ENCODE data around the gene PDE4B.

PDE4B gene

DNA sequence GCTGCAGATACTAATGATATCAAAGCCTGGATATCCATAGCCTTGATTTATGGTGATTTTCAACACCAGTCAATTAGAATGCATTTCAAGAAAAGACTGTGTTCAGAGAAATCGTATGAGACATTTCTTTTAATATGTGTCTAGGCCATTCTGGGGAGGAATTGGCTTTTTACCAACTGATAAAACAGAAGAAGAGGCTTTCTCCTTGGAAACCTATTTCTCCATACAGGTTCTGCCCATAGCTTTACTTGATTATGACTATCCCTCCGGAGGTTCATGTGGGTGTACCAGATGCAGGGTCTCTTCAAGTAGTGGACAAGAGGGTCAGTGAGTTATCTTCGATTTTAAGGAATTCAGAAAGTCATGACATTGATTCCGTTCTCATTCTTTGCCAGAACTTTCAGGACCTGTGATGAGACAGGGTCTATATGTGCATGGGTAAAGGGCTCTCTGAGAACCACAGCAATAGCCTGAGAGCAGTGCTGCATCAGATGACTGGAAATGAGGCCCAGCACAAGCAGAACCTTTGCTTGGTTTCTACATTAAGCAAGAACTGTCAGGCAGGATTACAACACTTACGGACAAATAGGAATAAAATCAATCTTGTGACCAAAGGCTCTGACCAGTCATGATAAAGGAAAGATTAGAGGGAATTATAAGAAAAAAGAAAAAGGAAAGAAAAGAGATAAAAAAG, 477.6 kb downstream of the PDE4B start:
- DNase-seq, result no peak

GRCh38 chr1:66271216-66271903, 478.7 kb downstream of the PDE4B start:
- DNase-seq, result peak; percentile 86 to 87

- no peak for DNase-seq
Measured at GRCh38 chr1:66271904-66272254, 479.2 kb downstream of the PDE4B start.

DNA sequence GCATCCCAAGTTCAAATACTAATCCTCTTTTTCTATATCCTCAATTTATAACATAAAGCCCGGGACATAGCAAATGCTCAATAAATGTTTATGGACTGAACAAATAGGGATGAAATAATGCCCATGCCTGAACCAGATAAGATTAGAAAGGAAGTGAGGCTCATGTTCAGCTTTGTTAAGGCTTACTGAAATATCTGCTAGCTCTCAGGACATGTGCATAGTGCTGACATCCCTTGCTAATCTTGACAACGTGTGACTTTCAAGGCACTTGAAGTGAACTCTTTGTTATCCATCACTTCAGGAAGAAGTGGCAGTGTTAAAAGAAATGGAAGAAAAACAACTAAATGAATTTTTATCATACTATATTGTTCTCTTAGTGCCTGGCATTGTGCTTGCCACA, 481.0 kb downstream of the PDE4B start:
- DNase-seq, result no peak

- no peak for DNase-seq
Measured at GRCh38 chr1:66274634-66275033, 481.9 kb downstream of the PDE4B start.

GRCh38 chr1:66275083-66275482, 482.4 kb downstream of the PDE4B start:
- no peak for DNase-seq

DNA sequence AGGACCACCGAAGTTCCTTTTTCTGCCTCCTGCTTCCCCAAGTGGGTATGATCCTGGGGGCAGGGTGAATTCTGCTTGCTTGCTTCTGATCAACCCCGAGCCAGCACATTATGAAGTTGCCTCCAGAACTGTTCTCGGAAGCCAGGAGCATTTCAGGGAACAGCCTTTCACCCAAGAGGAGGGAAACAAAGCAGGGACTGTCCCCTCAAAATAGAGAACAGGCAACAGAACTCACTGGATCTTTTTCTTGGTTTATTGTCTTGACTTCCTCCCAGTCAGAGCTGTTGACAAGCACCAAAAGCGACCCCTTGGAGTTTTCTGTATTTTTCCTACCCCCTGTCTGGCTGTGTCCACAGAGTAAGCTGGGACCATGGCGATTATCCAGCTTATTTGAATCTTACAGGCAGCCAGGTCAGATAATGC, 482.9 kb downstream of the PDE4B start:
- no peak for DNase-seq

GRCh38 chr1:66276218-66276617, 483.5 kb downstream of the PDE4B start:
- no peak for DNase-seq

GRCh38 chr1:66278260-66279021, 485.7 kb downstream of the PDE4B start:
- no peak for DNase-seq

DNA sequence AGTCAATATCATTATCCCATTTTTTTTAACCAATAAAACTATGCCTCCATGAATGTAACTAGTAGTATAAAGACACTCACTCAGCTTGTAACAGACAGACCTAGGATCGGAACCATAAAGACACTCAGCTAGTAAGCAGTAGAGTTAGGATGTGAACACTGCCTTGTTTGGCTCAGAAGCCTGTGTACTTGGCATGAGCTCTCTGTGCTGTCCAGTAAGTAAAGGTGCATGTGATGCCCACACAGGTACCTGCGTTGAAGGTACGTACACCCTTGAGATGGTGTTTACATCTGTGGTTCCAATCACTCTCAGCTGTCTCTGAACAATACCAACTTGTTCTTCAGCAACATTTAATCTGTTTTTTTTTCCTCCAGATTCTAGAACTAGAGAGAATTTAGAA, 489.1 kb downstream of the PDE4B start:
- no peak for DNase-seq

GRCh38 chr1:66282343-66282852, 489.7 kb downstream of the PDE4B start:
- no peak for DNase-seq

DNA sequence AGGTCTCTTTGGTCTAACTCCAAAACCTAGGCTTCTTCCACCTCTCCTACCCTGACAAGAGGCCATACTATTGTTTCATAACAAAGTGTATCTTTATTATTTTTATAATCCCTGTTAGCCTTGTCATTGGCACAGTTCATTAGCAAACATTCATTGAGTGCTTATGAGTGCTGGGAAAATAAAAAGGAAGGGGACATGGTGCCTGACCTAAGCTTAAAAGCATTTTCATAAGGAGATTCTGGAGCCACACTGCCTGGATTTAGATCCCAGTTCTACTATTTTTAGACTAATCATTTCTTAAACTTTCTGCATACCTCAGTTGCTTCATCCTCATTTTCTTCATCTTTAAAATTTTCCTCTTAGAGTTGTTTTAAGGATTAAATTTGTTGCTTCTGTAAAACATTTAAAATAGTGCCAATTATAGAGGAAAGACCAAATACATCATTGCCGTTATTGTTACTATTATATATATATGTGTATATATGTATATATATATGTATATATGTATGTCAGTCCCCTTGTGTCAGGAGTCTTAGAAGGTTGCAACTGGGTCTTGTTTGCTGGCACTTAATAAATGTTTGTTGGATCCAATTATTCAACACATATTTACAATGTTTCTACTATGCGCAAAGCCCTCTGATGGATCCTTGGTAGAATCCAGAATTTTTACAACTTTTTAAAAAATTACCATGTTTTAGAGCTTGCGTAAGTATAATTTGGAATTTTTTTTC, 490.4 kb downstream of the PDE4B start:
- no peak for DNase-seq

DNA sequence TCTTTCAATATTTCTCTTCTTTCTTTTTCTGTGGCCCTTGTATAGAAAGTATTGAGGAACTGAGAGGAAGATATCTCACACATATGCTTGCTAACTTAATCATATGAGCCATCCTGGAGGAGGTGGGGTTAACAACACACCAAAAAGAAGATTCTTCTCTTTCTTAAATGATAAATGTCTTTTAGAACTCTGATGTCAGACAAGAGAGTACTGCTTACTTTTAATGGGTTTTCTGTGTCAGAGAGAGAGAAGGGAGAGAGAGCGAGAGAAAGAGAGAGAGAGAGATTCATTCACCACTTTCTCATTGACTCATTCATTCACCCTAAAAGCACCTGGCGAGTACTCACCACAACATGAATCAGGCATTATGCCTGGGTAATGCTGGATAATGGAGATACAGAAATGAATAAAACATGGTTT, 490.9 kb downstream of the PDE4B start:
- DNase-seq, result no peak

GRCh38 chr1:66284746-66285145, 492.1 kb downstream of the PDE4B start:
- DNase-seq, result no peak

DNA sequence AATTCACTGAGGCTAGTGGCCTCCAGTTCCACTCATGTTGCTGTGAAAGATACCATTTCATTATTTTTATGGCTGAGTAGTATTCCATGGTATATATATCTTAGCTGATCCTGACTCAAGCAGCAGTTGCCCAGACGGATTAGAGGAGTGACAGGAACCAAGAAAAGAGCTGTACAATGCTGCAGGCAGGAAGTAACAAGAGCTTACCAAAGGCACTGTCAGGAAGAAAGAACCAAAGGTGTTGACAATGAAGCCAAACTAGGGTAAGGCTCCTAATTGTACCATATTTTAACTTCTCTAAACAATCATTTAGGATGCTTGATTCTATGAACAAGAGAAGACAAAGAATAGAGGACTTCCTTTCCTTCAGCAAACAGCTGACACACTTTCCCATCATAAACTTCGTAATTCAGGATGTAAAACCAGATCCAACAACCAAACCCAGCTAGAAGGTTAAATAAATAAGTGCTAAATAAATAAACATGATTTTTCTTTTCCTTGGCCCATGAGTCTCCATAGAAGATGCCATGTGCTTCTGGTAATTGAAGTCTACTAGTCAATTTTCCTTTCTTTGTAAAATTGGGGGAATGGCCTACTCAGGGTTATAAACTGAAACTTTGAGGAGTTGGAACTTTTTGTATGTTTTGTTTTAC, 493.0 kb downstream of the PDE4B start:
- DNase-seq, result no peak

GRCh38 chr1:66286307-66286706, 493.6 kb downstream of the PDE4B start:
- no peak for DNase-seq

DNA sequence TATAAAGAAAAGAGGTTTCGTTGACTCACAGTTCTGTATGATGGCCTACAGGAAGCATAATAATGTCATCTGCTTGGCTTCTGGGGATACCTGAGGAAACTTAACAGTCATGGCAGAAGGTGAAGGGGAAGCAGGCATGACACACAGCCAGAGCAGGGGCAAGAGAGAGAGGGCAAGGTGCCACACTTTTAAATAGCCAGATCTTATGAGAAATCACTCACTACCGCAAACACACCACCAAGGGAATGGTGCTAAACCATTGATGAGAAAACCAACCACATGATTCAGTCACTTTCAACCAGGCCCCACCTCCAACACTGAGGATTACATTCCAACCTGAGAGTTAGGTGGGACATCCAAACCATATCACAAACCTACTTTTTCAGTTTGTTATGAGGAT, 495.4 kb downstream of the PDE4B start:
- DNase-seq, result no peak

DNA sequence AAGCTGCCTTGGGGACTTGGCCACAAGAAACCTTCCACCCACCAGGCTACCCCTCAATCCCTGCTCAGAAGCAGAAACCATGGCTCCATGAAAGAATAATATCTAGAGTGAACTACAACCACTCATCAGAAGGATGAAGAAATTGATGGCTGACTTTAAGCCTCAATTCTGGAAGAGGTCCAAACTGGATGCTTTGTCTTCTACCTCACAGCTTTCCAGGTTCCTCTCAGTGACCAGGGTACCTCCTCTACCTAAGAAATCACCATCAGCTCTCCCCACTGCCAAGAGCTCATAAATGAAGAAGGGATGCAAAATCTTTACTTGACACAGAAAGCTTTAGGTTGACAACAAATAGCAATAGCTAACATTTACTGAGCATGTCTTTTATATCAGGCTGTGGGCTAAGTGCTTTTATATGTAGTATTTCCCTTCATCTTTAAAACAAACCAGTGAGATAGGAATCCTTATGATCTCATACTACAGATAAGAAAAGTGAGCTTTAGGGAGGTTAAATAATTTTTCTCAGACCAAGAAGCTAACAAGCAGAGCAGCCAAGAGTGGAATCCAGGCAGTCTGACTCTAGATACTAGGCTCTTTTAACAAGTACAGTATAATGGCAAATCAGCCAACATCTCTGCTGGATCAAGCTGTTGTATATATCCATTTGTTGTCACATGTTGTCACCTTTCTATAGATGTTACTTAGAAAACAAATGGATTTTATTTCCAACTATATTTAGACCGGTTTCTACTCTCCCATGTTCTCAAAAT, 498.3 kb downstream of the PDE4B start:
- DNase-seq, result no peak

DNA sequence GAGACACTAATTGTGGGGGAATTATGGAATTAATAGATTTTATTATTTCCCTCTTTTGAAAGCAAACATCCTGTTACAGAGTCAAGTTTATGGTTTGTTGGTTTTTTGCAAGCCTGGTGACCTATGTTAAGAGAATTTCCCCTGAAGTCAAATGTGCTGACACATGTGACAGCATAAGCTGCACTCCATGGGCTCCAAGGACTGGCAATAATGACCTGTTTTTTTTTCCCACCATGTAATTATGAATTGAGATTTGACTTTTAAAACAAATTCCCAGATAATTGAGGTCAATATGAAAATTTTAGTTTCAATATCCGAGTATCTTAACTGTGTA, 498.8 kb downstream of the PDE4B start:
- DNase-seq, result no peak

DNA sequence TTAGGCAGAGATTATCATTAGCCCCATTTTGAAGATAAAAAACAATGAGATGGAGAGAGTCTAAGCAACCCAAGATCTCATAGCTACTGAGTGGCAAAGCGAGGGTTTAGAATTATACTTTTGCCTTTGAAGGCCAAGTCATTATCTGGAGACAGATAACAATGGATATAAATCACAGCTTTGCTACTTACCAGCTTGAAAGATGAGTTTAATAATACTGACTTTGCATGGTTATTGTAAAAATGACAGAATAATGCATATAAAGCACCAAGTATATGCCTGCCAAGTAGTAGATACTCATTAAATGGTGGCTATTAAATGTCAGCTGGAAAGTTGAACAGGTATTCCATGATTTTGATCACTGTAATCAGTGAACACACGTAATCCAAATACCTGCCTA, 499.6 kb downstream of the PDE4B start:
- DNase-seq, result no peak

DNA sequence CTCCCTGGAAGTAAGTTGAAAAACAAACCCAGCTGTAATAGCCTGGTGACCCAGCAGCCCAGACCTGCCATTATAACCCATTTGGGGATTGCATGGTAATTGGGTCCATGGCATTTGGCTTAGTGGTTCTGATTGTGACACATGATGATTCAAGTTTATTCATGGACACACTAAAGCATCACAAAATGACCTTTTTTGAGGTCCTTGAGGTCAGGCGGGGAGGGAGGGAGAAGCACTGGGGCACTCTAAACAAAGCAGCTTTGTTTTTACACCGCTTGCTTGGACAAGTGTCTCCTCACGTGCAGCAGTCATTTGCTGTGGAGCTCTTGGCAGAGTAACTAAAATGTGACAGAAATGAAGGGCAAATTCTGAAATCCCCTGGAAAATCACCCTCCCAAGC, 500.2 kb downstream of the PDE4B start:
- DNase-seq, result no peak
